Vagina (tissue), 2 donors: ENCODE measurements around the gene TMEM139.

ENCODE experiments used
- CTCF ChIP-seq, 3 experiments: fragments of 450-650 bp in 2 of 3; fragments of 200-600 bp in 1 of 3; sonication (generic) in 1 of 3; IDR thresholded peaks; one replicate each; pipeline ENCODE4 v1.5.1; 2017 to 2019; ENCODE audit warnings: antibody characterized with exemption in 3 of 3, mild to moderate bottlenecking in 2 of 3, moderate library complexity in 2 of 3
- POLR2A ChIP-seq, 2 donors: fragments of 450-650 bp; IDR thresholded peaks; one replicate each; pipeline ENCODE4 v1.6.1; 2017; ENCODE audit warnings: antibody characterized with exemption in 2 of 2, mild to moderate bottlenecking in 2 of 2, moderate library complexity in 2 of 2
- POLR2AphosphoS5 ChIP-seq, 2 donors: sonication (generic); formaldehyde crosslinking; IDR thresholded peaks; one replicate each; pipeline ENCODE4 v1.9.0; 2017; ENCODE audit warnings: antibody characterized with exemption in 2 of 2, mild to moderate bottlenecking in 2 of 2, low read depth in 1 of 2; ENCODE audit not compliant: insufficient read depth in 1 of 2

DNA sequence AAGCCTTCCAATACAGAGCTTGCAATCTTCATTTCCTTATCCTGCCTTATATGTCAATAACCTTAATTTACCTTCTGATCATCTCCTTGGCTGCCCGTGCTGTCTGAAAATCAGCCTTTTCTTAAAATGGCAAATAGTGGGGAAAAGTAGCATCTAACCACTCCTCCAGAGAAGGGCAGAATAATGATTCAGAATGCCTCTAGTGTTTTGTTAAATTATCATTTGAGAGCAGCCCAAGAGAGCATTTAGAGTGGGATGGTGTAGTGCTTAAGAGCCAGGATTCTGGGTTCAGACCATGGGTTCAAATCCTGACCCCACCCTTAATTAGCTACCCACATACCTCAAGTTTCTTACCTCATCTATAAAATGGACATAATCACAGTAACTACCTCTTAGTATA lies 4.6 kb upstream of the TMEM139 start:
- TF ChIP-seq CTCF (IDR thresholded peaks at IDR 0.05) (no peak), POLR2A (IDR thresholded peaks at IDR 0.05) (no peak), POLR2AphosphoS5 (IDR thresholded peaks at IDR 0.05; ENCODE audit: insufficient read depth in 1 of 2, low read depth in 1 of 2) (no peak)
